ENCODE results near the gene PNPLA5.

- TF ChIP-seq ZNF423 (CRISPR knock-in tag; IDR thresholded peaks at IDR 0.05) (no peak), GABPB1 (CRISPR knock-in tag; IDR thresholded peaks at IDR 0.05) (no peak)
These were observed 47.0 kb downstream of the PNPLA5 start for GRCh38 chr22:43844560-43845545.
